Lower leg skin (tissue), 3 donors: ENCODE data around the gene FTO.

Experiments used
- POLR2A ChIP-seq, 2 donors: fragments of 450-650 bp; IDR thresholded peaks; one replicate each; pipeline ENCODE4 v1.6.1; 2016 to 2017; ENCODE audit warnings: antibody characterized with exemption in 2 of 2, mild to moderate bottlenecking in 1 of 2, moderate library complexity in 1 of 2
- TF ChIP-seq, protein P1 (sequence below), 3 donors: fragments of 450-650 bp; IDR thresholded peaks; one replicate each; pipeline ENCODE4 v1.5.1; 2016; ENCODE audit warnings: antibody characterized with exemption in 3 of 3, mild to moderate bottlenecking in 3 of 3, moderate library complexity in 2 of 3

DNA sequence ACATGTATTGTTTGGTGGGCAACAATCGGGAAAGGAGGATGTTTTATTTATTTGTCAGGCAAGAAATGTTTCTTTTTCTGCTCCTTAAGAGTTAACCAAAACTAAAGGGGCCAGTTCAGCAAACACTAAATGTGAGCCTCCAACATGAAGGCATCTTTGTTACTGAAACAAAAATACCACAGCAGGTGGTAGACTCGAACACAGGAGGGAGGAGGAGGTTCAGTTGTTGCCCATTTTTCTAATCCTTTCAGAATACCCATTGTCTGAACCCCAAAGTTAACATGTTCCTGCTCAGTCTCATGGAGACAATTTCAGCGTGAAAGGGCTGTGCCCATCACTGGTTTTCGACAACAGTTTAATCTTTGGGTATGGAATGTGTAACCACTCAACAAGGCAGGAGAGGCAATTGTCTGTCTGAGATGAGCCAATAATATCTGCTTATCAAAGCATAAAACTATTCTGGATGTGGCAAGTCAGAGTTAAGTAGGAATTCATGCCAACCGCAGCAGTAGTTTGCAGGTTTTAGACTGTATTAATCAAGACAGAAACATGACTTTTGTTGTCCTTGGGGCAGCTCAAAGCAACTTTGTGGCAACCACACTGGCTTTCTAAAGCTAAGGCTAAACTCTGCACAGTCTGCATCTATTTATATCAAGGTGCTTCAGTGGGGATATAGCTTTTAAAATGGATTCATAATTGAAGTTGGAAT is 211.7 kb downstream of the FTO start:
- TF ChIP-seq, protein P1, sequence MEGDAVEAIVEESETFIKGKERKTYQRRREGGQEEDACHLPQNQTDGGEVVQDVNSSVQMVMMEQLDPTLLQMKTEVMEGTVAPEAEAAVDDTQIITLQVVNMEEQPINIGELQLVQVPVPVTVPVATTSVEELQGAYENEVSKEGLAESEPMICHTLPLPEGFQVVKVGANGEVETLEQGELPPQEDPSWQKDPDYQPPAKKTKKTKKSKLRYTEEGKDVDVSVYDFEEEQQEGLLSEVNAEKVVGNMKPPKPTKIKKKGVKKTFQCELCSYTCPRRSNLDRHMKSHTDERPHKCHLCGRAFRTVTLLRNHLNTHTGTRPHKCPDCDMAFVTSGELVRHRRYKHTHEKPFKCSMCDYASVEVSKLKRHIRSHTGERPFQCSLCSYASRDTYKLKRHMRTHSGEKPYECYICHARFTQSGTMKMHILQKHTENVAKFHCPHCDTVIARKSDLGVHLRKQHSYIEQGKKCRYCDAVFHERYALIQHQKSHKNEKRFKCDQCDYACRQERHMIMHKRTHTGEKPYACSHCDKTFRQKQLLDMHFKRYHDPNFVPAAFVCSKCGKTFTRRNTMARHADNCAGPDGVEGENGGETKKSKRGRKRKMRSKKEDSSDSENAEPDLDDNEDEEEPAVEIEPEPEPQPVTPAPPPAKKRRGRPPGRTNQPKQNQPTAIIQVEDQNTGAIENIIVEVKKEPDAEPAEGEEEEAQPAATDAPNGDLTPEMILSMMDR (IDR thresholded peaks at IDR 0.05), result no peak
- no peak for TF ChIP-seq POLR2A (IDR thresholded peaks at IDR 0.05)
